Gastrocnemius medialis (tissue), 4 donors: ENCODE results near the gene NAV1.

ENCODE experiments used
- CTCF ChIP-seq, 5 experiments: fragments of 450-650 bp in 3 of 5; fragments of 200-600 bp in 2 of 5; sonication (generic) in 2 of 5; IDR thresholded peaks in 4 of 5; conservative IDR thresholded peaks in 1 of 5; 1 replicate in 4 of 5; 2 replicates in 1 of 5; pipeline ENCODE4 v1.5.1; 2016 to 2019; ENCODE audit warnings: antibody characterized with exemption in 5 of 5, mild to moderate bottlenecking in 3 of 5, moderate library complexity in 3 of 5
- POLR2A ChIP-seq, 2 donors: fragments of 450-650 bp; IDR thresholded peaks; one replicate each; pipeline ENCODE4 v1.6.1; 2017; ENCODE audit warnings: antibody characterized with exemption in 2 of 2, mild to moderate bottlenecking in 2 of 2, moderate library complexity in 2 of 2

- TF ChIP-seq CTCF (IDR thresholded peaks at IDR 0.05 in 4 of 5, conservative IDR thresholded peaks at IDR 0.05 in 1 of 5) (no peak), POLR2A (IDR thresholded peaks at IDR 0.05) (no peak)
Observed at GRCh38 chr1:201501812-201502510, 37.0 kb upstream of the NAV1 start.
